HFFc6 (cell line): ENCODE results near the gene LPCAT2. TPM values are rescaled to one million over a fixed set of nuclear protein-coding genes. Genes with fewer than 3 reads are reported as not detected.

Source experiments
- DNase-seq: peaks from one replicate; pipeline ENCODE4 v3.0.0-alpha.2; 2018
- H3K27ac Mint-ChIP-seq: 2 replicates; pipeline ENCODE4 v1.8.0; 2020; ENCODE audit warnings: mild to moderate bottlenecking, mixed read lengths
- H3K27me3 Mint-ChIP-seq: 2 replicates; pipeline ENCODE4 v1.8.0; 2021; ENCODE audit warnings: mild to moderate bottlenecking, moderate library complexity, mixed read lengths; ENCODE audit not compliant: insufficient read depth
- H3K36me3 Mint-ChIP-seq: 2 replicates; pipeline ENCODE4 v1.8.0; 2021; ENCODE audit warnings: low read depth, mixed read lengths
- H3K4me1 Mint-ChIP-seq: 2 replicates; pipeline ENCODE4 v1.8.0; 2020; ENCODE audit warnings: low read depth, mixed read lengths
- H3K4me3 Mint-ChIP-seq: 2 replicates; pipeline ENCODE4 v1.8.0; 2020; ENCODE audit warnings: mild to moderate bottlenecking, moderate library complexity, mixed read lengths
- H3K9me3 Mint-ChIP-seq: 2 replicates; pipeline ENCODE4 v1.8.0; 2020; ENCODE audit warnings: mild to moderate bottlenecking, mixed read lengths
- CTCF ChIP-seq: fragments of 200-600 bp; sonication (generic); IDR thresholded peaks from 2 replicates; pipeline ENCODE4 v1.5.0; 2021; ENCODE audit warnings: antibody characterized with exemption, mild to moderate bottlenecking
- total RNA-seq, 6 experiments: library from RNA; stranded (reverse); fragmentation: NEBNext Ultra II Directional; extraction: Animal tissue kit (Norgen Biotek cat#: 25700); gene quantifications; 2 replicates in 1 of 6; 3 replicates in 5 of 6; pipeline ENCODE4 v1.2.3, GENCODE V29; 2021

LPCAT2 gene
- total RNA-seq, 6 experiments from 2014 or later = 22.3 to 36.1 (median 27.5) TPM

- Mint-ChIP-seq H3K36me3 (peaks cover 16% of the 10 kb centered on the region), H3K27me3 (peaks cover 2% of the 10 kb centered on the region; the same call in 1 of the 2 replicates), H3K4me3 (0 out of 2 replicates have a peak within 1 kb of the TSS, but pooled peaks have one; percentile 11), H3K9me3 (no peaks in the 10 kb centered on the region), H3K4me1 (peaks cover 53% of the 10 kb centered on the region), H3K27ac (0 out of 2 replicates have a peak within 1 kb of the TSS, but pooled peaks have one; percentile 6)
- DNase-seq = no peak
- TF ChIP-seq CTCF = no peak
These were observed 57.7 kb downstream of the LPCAT2 start, which contains the start of gene CAPNS2 for GRCh38 chr16:55566432-55567175. TSS of gene CAPNS2 (plus strand) at chr16:55566684. CDS start at chr16:55566757, 73 bp downstream.

- no peak for DNase-seq
- Mint-ChIP-seq H3K36me3 (peaks cover 11% of the 10 kb centered on the region), H3K4me1 (peaks cover 53% of the 10 kb centered on the region), H3K9me3 (no peaks in the 10 kb centered on the region), H3K27ac (0 out of 2 replicates have a peak overlapping the region, but pooled peaks have one; percentile 6), H3K4me3 (0 out of 2 replicates have a peak overlapping the region, but pooled peaks have one; percentile 11), H3K27me3 (peaks cover 2% of the 10 kb centered on the region; the same call in 1 of the 2 replicates)
- no peak for TF ChIP-seq CTCF
These were observed 58.5 kb downstream of the LPCAT2 start for GRCh38 chr16:55567382-55567781.

- no peak for DNase-seq
- Mint-ChIP-seq H3K9me3 (no peaks in the 10 kb centered on the region), H3K4me3 (no peak overlapping the region), H3K4me1 (peaks cover 46% of the 10 kb centered on the region), H3K36me3 (peaks cover 11% of the 10 kb centered on the region), H3K27me3 (peaks cover 2% of the 10 kb centered on the region; the same call in 1 of the 2 replicates), H3K27ac (peak overlapping the region; percentile 65)
- TF ChIP-seq CTCF = no peak
These were observed 59.3 kb downstream of the LPCAT2 start for GRCh38 chr16:55568207-55568606.

- H3K27ac Mint-ChIP-seq = no peak overlapping the region
- H3K4me1 Mint-ChIP-seq = peaks cover 38% of the 10 kb centered on the region
- H3K4me3 Mint-ChIP-seq = no peak overlapping the region
- DNase-seq = no peak
- peaks cover 2% of the 10 kb centered on the region; the same call in 1 of the 2 replicates for H3K27me3 Mint-ChIP-seq
- no peaks in the 10 kb centered on the region for H3K9me3 Mint-ChIP-seq
- peaks cover 11% of the 10 kb centered on the region for H3K36me3 Mint-ChIP-seq
- TF ChIP-seq CTCF = no peak
These were observed 60.2 kb downstream of the LPCAT2 start for GRCh38 chr16:55569025-55569424.

GRCh38 chr16:55570159-55570558, 61.3 kb downstream of the LPCAT2 start:
- TF ChIP-seq CTCF = no peak
- no peak overlapping the region for H3K27ac Mint-ChIP-seq
- H3K36me3 Mint-ChIP-seq = peaks cover 11% of the 10 kb centered on the region

More at GRCh38 chr16:55570159-55570558, 61.3 kb downstream of the LPCAT2 start:
- Mint-ChIP-seq H3K9me3 (no peaks in the 10 kb centered on the region), H3K4me3 (no peak overlapping the region), H3K4me1 (peaks cover 31% of the 10 kb centered on the region), H3K27me3 (peaks cover 2% of the 10 kb centered on the region; the same call in 1 of the 2 replicates)
- no peak for DNase-seq
